Osteoblast (primary cell): Measurements from ENCODE around the gene RSPH3. TPM values are rescaled to one million over a fixed set of nuclear protein-coding genes. Genes with fewer than 3 reads are reported as not detected.

Experiments
- DNase-seq: peaks from one replicate; pipeline ENCODE4 v3.0.0; 2011; ENCODE audit warnings: low spot score, mixed read lengths; ENCODE audit not compliant: insufficient read length; ENCODE audit errors: missing footprints
- H2AFZ ChIP-seq: 2 replicates; pipeline ENCODE4 v1.6.0; 2011; ENCODE audit warnings: mild to moderate bottlenecking, low read length
- H3K27ac ChIP-seq: 2 replicates; pipeline ENCODE4 v1.5.1; 2011; ENCODE audit warnings: mild to moderate bottlenecking, low read depth, low read length, moderate library complexity
- H3K27me3 ChIP-seq: 2 replicates; pipeline ENCODE4 v1.6.0; 2012; ENCODE audit warnings: mild to moderate bottlenecking, control low read depth, inconsistent platforms, low read length, moderate library complexity; ENCODE audit not compliant: insufficient read depth
- H3K36me3 ChIP-seq: 2 replicates; pipeline ENCODE4 v1.5.1; 2011; ENCODE audit warnings: mild to moderate bottlenecking, low read length, control low read depth, moderate library complexity; ENCODE audit not compliant: insufficient read depth
- H3K4me1 ChIP-seq: 2 replicates; pipeline ENCODE4 v1.5.1; 2011; ENCODE audit warnings: mild to moderate bottlenecking, low read length, control low read depth, moderate library complexity; ENCODE audit not compliant: insufficient read depth
- H3K4me2 ChIP-seq: 2 replicates; pipeline ENCODE4 v1.6.0; 2011; ENCODE audit warnings: mild to moderate bottlenecking, low read length; ENCODE audit not compliant: insufficient read depth
- H3K4me3 ChIP-seq: fragments of 200-600 bp; sonication (generic); 3 replicates; pipeline ENCODE4 v1.5.1; 2012; ENCODE audit warnings: mild to moderate bottlenecking, low read length, inconsistent platforms; ENCODE audit not compliant: insufficient read depth
- H3K79me2 ChIP-seq: 2 replicates; pipeline ENCODE4 v1.6.0; 2012; ENCODE audit warnings: mild to moderate bottlenecking, low read length, control low read depth, inconsistent platforms; ENCODE audit not compliant: insufficient read depth
- H3K9me3 ChIP-seq: 2 replicates; pipeline ENCODE4 v1.5.1; 2011; ENCODE audit warnings: low read depth, low read length, control low read depth
- H4K20me1 ChIP-seq: 2 replicates; pipeline ENCODE4 v1.6.0; 2012; ENCODE audit warnings: mild to moderate bottlenecking, low read length, control low read depth; ENCODE audit not compliant: insufficient read depth
- small RNA-seq: library from RNA; depleted of rRNA; stranded (forward); fragments of <200 nt; gene quantifications from one replicate; pipeline ENCODE3, GENCODE V24; 2012
- total RNA-seq: library from RNA; depleted of rRNA; stranded (reverse); fragments of >200 nt; gene quantifications from 2 replicates; pipeline ENCODE4 v1.2.3, GENCODE V29; 2012
- TF ChIP-seq, protein P1 (sequence below): IDR thresholded peaks from 2 replicates; pipeline ENCODE4 v1.5.1; 2011; ENCODE audit warnings: mild to moderate bottlenecking, low read depth, low read length, moderate library complexity; ENCODE audit errors: extremely low read depth

The RSPH3 gene
- total RNA-seq, 1 donor = 8.3 TPM

DNA sequence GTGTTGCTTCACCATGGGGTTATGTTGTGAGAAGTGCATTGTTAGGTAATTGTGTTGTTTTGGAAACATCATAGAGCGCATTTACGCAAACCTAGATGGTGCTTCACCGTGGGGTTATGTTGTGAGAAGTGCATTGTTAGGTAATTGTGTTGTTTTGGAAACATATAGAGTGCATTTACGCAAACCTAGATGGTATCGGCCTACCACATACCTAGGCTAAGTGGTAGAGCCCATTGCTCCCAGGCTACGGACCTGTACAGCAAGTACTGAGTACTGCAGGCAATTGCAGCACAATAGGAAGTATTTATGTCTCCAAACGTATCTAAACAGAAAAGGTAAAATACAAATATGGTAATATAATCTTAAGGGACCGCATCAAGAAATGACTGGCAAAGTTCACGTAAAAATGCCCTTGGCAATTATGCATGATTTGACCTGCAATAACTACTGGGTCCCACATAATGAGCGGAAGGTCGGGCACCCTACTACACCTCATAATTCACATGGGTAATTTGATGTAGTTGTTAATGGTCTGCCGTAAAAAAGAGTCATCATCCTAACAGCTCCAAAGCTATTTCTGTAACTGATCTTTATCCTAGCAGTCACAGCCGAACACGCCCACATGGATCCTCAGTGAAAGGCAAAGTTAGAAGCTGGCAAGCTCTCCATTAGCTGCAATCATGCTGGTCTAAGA lies 76.0 kb downstream of the RSPH3 start:
- Histone ChIP-seq H4K20me1 (no peaks in the 10 kb centered on the region), H3K4me3 (no peak overlapping the region), H3K9me3 (no peaks in the 10 kb centered on the region), H2AFZ (peak overlapping the region; percentile 54), H3K36me3 (no peaks in the 10 kb centered on the region), H3K4me1 (peaks cover 2% of the 10 kb centered on the region), H3K4me2 (no peak overlapping the region), H3K27ac (no peak overlapping the region), H3K27me3 (no peaks in the 10 kb centered on the region), H3K79me2 (no peaks in the 10 kb centered on the region)
- DNase-seq = no peak
- TF ChIP-seq, protein P1, sequence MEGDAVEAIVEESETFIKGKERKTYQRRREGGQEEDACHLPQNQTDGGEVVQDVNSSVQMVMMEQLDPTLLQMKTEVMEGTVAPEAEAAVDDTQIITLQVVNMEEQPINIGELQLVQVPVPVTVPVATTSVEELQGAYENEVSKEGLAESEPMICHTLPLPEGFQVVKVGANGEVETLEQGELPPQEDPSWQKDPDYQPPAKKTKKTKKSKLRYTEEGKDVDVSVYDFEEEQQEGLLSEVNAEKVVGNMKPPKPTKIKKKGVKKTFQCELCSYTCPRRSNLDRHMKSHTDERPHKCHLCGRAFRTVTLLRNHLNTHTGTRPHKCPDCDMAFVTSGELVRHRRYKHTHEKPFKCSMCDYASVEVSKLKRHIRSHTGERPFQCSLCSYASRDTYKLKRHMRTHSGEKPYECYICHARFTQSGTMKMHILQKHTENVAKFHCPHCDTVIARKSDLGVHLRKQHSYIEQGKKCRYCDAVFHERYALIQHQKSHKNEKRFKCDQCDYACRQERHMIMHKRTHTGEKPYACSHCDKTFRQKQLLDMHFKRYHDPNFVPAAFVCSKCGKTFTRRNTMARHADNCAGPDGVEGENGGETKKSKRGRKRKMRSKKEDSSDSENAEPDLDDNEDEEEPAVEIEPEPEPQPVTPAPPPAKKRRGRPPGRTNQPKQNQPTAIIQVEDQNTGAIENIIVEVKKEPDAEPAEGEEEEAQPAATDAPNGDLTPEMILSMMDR = no peak

Small RNA genes within 50 kb of the gene (small RNA-seq; reads per million reads assigned to genes)
- not detected for gene RNU6-293P

Other genes starting within 250 kb of the RSPH3 start
- gene EZR, start 180.8 kb downstream of the RSPH3 start, total RNA-seq = 69.8 and 89.4 TPM in 2 replicates
- not detected in 2 replicates for gene TAGAP, start 44.8 kb upstream of the RSPH3 start, total RNA-seq
- gene FNDC1, start 169.2 kb upstream of the RSPH3 start, total RNA-seq = 24.2 and 34.2 TPM in 2 replicates